H9 (cell line): ENCODE data around the gene GAPT. TPM values are rescaled to one million over a fixed set of nuclear protein-coding genes. Genes with fewer than 3 reads are reported as not detected.

Source experiments
- DNase-seq: peaks from one replicate; pipeline ENCODE4 v3.0.0-alpha.2; 2017
- H2AFZ ChIP-seq: one replicate; pipeline ENCODE4 v1.6.1; 2013; ENCODE audit warnings: mild to moderate bottlenecking, low read length, control low read depth, moderate library complexity
- H2AK5ac ChIP-seq: 2 replicates; pipeline ENCODE4 v1.6.1; 2013; ENCODE audit warnings: low read length, control low read depth, mixed read lengths; ENCODE audit not compliant: insufficient read length
- H2BK120ac ChIP-seq: one replicate; pipeline ENCODE4 v1.6.1; 2013; ENCODE audit warnings: low read depth, mild to moderate bottlenecking, low read length, control low read depth, inconsistent platforms; ENCODE audit not compliant: poor library complexity, severe bottlenecking
- H2BK12ac ChIP-seq: 2 replicates; pipeline ENCODE4 v1.6.1; 2013; ENCODE audit warnings: low read length, control low read depth, mixed read lengths, low read depth; ENCODE audit not compliant: insufficient read length
- H2BK15ac ChIP-seq: 2 replicates; pipeline ENCODE4 v1.6.1; 2013; ENCODE audit warnings: low read depth, low read length, control low read depth
- H2BK20ac ChIP-seq: one replicate; pipeline ENCODE4 v1.6.1; 2013; ENCODE audit warnings: low read depth, mild to moderate bottlenecking, low read length, control low read depth, inconsistent platforms; ENCODE audit not compliant: poor library complexity, severe bottlenecking
- H2BK5ac ChIP-seq: 2 replicates; pipeline ENCODE4 v1.6.1; 2013; ENCODE audit warnings: low read length, control low read depth, mixed read lengths; ENCODE audit not compliant: insufficient read length
- H3K14ac ChIP-seq: 2 replicates; pipeline ENCODE4 v1.6.1; 2013; ENCODE audit warnings: low read length, control low read depth; ENCODE audit not compliant: insufficient read depth
- H3K18ac ChIP-seq: 2 replicates; pipeline ENCODE4 v1.6.1; 2013; ENCODE audit warnings: low read depth, mild to moderate bottlenecking, mixed read lengths, low read length, control low read depth; ENCODE audit not compliant: insufficient read length
- H3K23ac ChIP-seq: 2 replicates; pipeline ENCODE4 v1.6.1; 2013; ENCODE audit warnings: low read length, control low read depth, mixed read lengths, low read depth; ENCODE audit not compliant: insufficient read length
- H3K23me2 ChIP-seq: 2 replicates; pipeline ENCODE4 v1.6.1; 2013; ENCODE audit warnings: low read depth, mild to moderate bottlenecking, mixed read lengths, low read length, control low read depth; ENCODE audit not compliant: insufficient read length, poor library complexity, severe bottlenecking
- H3K27ac ChIP-seq: 2 replicates; pipeline ENCODE4 v1.5.1; 2013; ENCODE audit warnings: low read length, control low read depth, mixed read lengths, low read depth; ENCODE audit not compliant: insufficient read length
- H3K27me3 ChIP-seq: 2 replicates; pipeline ENCODE4 v1.6.1; 2013; ENCODE audit warnings: low read length, control low read depth, inconsistent platforms; ENCODE audit not compliant: insufficient read depth
- H3K4ac ChIP-seq: 2 replicates; pipeline ENCODE4 v1.6.1; 2013; ENCODE audit warnings: low read depth, mild to moderate bottlenecking, control low read depth, inconsistent platforms, low read length, moderate library complexity
- H3K4me1 ChIP-seq: 2 replicates; pipeline ENCODE4 v1.6.1; 2013; ENCODE audit warnings: low read length, control low read depth, inconsistent platforms; ENCODE audit not compliant: insufficient read depth
- H3K4me2 ChIP-seq: 2 replicates; pipeline ENCODE4 v1.6.1; 2013; ENCODE audit warnings: low read length, control low read depth, mixed read lengths; ENCODE audit not compliant: insufficient read length, insufficient read depth
- H3K56ac ChIP-seq: 2 replicates; pipeline ENCODE4 v1.6.1; 2013; ENCODE audit warnings: low read depth, mild to moderate bottlenecking, mixed read lengths, low read length, control low read depth; ENCODE audit not compliant: insufficient read length
- H3K79me1 ChIP-seq: 2 replicates; pipeline ENCODE4 v1.6.1; 2013; ENCODE audit warnings: low read depth, mild to moderate bottlenecking, moderate library complexity, low read length, control low read depth, inconsistent platforms; ENCODE audit not compliant: insufficient read depth, poor library complexity, severe bottlenecking
- H3K79me2 ChIP-seq: 2 replicates; pipeline ENCODE4 v1.6.1; 2013; ENCODE audit warnings: low read length, control low read depth, inconsistent platforms; ENCODE audit not compliant: insufficient read depth
- H3K9ac ChIP-seq: 2 replicates; pipeline ENCODE4 v1.6.1; 2013; ENCODE audit warnings: low read length, control low read depth, mixed read lengths; ENCODE audit not compliant: insufficient read length; ENCODE audit errors: extremely low read depth
- H3K9me3 ChIP-seq: one replicate; pipeline ENCODE4 v1.6.1; 2013; ENCODE audit warnings: low read depth, low read length, inconsistent platforms; ENCODE audit not compliant: control insufficient read depth
- H3T11ph ChIP-seq: one replicate; pipeline ENCODE4 v1.6.1; 2013; ENCODE audit warnings: mild to moderate bottlenecking, low read length, control low read depth, inconsistent platforms
- H4K20me1 ChIP-seq: one replicate; pipeline ENCODE4 v1.6.1; 2013; ENCODE audit not compliant: control insufficient read depth, insufficient read length, insufficient read depth
- H4K5ac ChIP-seq: 2 replicates; pipeline ENCODE4 v1.6.1; 2013; ENCODE audit warnings: low read depth, mild to moderate bottlenecking, mixed read lengths, low read length, control low read depth; ENCODE audit not compliant: insufficient read length
- H4K8ac ChIP-seq: replicated peaks from 2 replicates; pipeline ENCODE4 v1.6.1; 2013; ENCODE audit warnings: low read length, control low read depth, mixed read lengths, low read depth; ENCODE audit not compliant: insufficient read length
- H4K91ac ChIP-seq: 2 replicates; pipeline ENCODE4 v1.6.1; 2013; ENCODE audit warnings: low read depth, mild to moderate bottlenecking, moderate library complexity, mixed read lengths, low read length, control low read depth; ENCODE audit not compliant: insufficient read length
- H3K27ac Mint-ChIP-seq, 3 experiments: 2 replicates in 2 of 3; 3 replicates in 1 of 3; pipeline ENCODE4 v1.8.0; 2020 to 2021; ENCODE audit warnings: mixed read lengths in 3 of 3, mild to moderate bottlenecking in 1 of 3, moderate library complexity in 1 of 3
- H3K27me3 Mint-ChIP-seq: 2 replicates; pipeline ENCODE4 v1.8.0; 2021; ENCODE audit warnings: low read depth, mild to moderate bottlenecking, moderate library complexity, mixed read lengths
- H3K36me3 Mint-ChIP-seq, 3 experiments: 2 replicates in 2 of 3; 3 replicates in 1 of 3; pipeline ENCODE4 v1.8.0; 2020 to 2021; ENCODE audit warnings: low read depth in 3 of 3, mixed read lengths in 3 of 3; ENCODE audit not compliant: insufficient read depth in 1 of 3
- H3K4me1 Mint-ChIP-seq, 2 experiments: 2 replicates each; pipeline ENCODE4 v1.8.0; 2020; ENCODE audit warnings: mixed read lengths in 2 of 2
- H3K4me3 Mint-ChIP-seq, 2 experiments: 2 replicates in 1 of 2; 3 replicates in 1 of 2; pipeline ENCODE4 v1.8.0; 2020 to 2021; ENCODE audit warnings: mild to moderate bottlenecking in 2 of 2, mixed read lengths in 2 of 2, moderate library complexity in 1 of 2
- H3K9me3 Mint-ChIP-seq, 2 experiments: 2 replicates in 1 of 2; 3 replicates in 1 of 2; pipeline ENCODE4 v1.8.0; 2020; ENCODE audit warnings: mild to moderate bottlenecking in 2 of 2, mixed read lengths in 2 of 2, moderate library complexity in 1 of 2
- CTCF ChIP-seq: fragments of 200-600 bp; sonication (generic); conservative IDR thresholded peaks from 3 replicates; pipeline ENCODE4 v1.8.0; 2021; ENCODE audit warnings: antibody characterized with exemption, mild to moderate bottlenecking
- WGBS: extraction: QIAGEN DNeasy Blood & Tissue Kit; methylation state at CpG from one replicate; pipeline ENCODE4 v1.1.7; 2013; ENCODE audit warnings: missing lambda C conversion rate, low lambda C conversion rate, mixed read lengths; ENCODE audit not compliant: insufficient read length; ENCODE audit errors: extremely low coverage; 5-methylcytosine and 5-hydroxymethylcytosine counted together
- total RNA-seq: library from RNA; stranded (reverse); gene quantifications from 2 replicates; pipeline ENCODE4 v1.2.1, GENCODE V29; 2021

GAPT gene
- total RNA-seq, 1 experiment from 2014 or later, result not detected

- Mint-ChIP-seq H3K27ac (peak overlapping the region in 2 of 3 experiments; percentile 76 to 77; a peak in 2 of 7 replicates), H3K4me3 (peak overlapping the region; percentile 82 to 85)
Measured at GRCh38 chr5:58460732-58461286, 30.4 kb upstream of the GAPT start.

More at GRCh38 chr5:58460732-58461286, 30.4 kb upstream of the GAPT start:
- H2BK20ac ChIP-seq, result no peak overlapping the region
- H4K20me1 ChIP-seq, result no peaks in the 10 kb centered on the region
- Mint-ChIP-seq H3K27me3 (no peaks in the 10 kb centered on the region; the same call in 1 of the 2 replicates), H3K9me3 (no peaks in the 10 kb centered on the region), H3K4me1 (peaks cover 20 to 31% of the 10 kb centered on the region in 2 experiments; a peak in 3 of 4 replicates), H3K36me3 (peaks cover 3 to 23% (median 18%) of the 10 kb centered on the region in 3 experiments)
- no peak overlapping the region for H2BK15ac ChIP-seq
- no peak overlapping the region for H3K4ac ChIP-seq
- H4K91ac ChIP-seq, result no peak overlapping the region
- H3K4me1 ChIP-seq, result no peaks in the 10 kb centered on the region
- no peaks in the 10 kb centered on the region for H3K79me1 ChIP-seq
- H2BK120ac ChIP-seq, result no peak overlapping the region
- H3K9ac ChIP-seq, result no peak overlapping the region
- no peak overlapping the region for H3T11ph ChIP-seq
- peak overlapping the region; percentile 29 for H3K18ac ChIP-seq
- H3K27ac ChIP-seq, result no peak overlapping the region
- no CpG with 5 or more reads among the region's 30 CpGs for WGBS
- H2BK5ac ChIP-seq, result no peak overlapping the region
- H3K4me2 ChIP-seq, result peak overlapping the region; percentile 72
- peak; percentile 93 for DNase-seq
- no peak overlapping the region for H3K23ac ChIP-seq
- no peak overlapping the region for H3K14ac ChIP-seq
- H3K23me2 ChIP-seq, result peaks cover 5% of the 10 kb centered on the region
- no peaks in the 10 kb centered on the region for H3K9me3 ChIP-seq
- no peak overlapping the region for H2BK12ac ChIP-seq
- H3K27me3 ChIP-seq, result no peaks in the 10 kb centered on the region
- H2AK5ac ChIP-seq, result no peak overlapping the region
- no peak overlapping the region for H4K5ac ChIP-seq
- peaks cover 2% of the 10 kb centered on the region; the same call in 1 of the 2 replicates for H3K79me2 ChIP-seq
- no peak overlapping the region for H3K56ac ChIP-seq
- H4K8ac ChIP-seq, result no peak overlapping the region
- H2AFZ ChIP-seq, result no peak overlapping the region
- TF ChIP-seq CTCF, result peak; percentile 79
